ENCODE results near the gene CCDC34.

- TF ChIP-seq CTCF (IDR thresholded peaks at IDR 0.05; ENCODE audit: low read length) = no peak
- TF ChIP-seq EZH2phosphoT487 (IDR thresholded peaks at IDR 0.05; ENCODE audit: low read length) = no peak
These were observed 71.6 kb downstream of the CCDC34 start for GRCh38 chr11:27291302-27291889.
